Measurements from ENCODE around the gene FBXO31. TPM values are rescaled to one million over a fixed set of nuclear protein-coding genes. Genes with fewer than 3 reads are reported as not detected.

Gene FBXO31, protein sequence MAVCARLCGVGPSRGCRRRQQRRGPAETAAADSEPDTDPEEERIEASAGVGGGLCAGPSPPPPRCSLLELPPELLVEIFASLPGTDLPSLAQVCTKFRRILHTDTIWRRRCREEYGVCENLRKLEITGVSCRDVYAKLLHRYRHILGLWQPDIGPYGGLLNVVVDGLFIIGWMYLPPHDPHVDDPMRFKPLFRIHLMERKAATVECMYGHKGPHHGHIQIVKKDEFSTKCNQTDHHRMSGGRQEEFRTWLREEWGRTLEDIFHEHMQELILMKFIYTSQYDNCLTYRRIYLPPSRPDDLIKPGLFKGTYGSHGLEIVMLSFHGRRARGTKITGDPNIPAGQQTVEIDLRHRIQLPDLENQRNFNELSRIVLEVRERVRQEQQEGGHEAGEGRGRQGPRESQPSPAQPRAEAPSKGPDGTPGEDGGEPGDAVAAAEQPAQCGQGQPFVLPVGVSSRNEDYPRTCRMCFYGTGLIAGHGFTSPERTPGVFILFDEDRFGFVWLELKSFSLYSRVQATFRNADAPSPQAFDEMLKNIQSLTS
- 35.1 and 74.9 TPM in 2 replicates for total RNA-seq

DNA sequence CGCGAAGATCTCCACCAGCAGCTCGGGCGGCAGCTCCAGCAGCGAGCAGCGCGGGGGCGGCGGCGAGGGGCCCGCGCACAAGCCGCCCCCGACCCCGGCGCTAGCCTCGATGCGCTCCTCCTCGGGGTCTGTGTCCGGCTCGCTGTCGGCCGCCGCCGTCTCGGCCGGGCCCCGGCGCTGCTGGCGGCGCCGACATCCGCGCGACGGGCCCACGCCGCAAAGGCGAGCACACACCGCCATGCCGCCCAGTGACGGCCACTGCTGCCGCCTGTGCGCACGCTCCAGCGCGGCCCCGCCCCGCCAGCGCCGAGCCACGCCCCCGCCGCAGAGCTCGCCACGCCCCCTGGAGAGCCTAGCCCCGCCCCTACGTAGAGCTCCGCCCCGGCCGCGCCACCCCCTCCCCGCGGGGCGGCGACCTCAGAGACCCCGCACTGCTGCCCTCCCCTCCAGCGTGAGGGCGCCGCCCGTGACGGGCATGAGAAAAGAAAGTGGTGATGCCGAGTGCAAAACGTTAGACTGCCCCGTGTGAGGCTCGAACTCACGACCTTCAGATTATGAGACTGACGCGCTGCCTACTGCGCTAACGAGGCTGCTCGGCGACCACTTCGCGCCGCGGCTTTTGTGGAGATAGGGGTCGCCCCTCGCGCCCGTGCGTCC, at the start of gene FBXO31:
TSS of gene FBXO31 (minus strand) at position 272 of the 657 bp plus-strand sequence. CDS start at position 240, 32 bp downstream.

GRCh38 chr16:87391950-87392820, 8.6 kb upstream of the FBXO31 start, which contains the start of gene MAP1LC3B:
TSS of gene MAP1LC3B (plus strand) at chr16:87392336. CDS start at chr16:87392428, 92 bp downstream.

GRCh38 chr16:87316923-87317749, 66.4 kb downstream of the FBXO31 start, which contains the start of gene C16orf95:
TSS of gene C16orf95 (minus strand) at chr16:87317392. CDS start at chr16:87317242, 150 bp downstream.

Other genes starting within 250 kb of the FBXO31 start
- 3.9 and 4.6 TPM in 2 replicates for gene C16orf95, start 66.4 kb downstream of the FBXO31 start, total RNA-seq
- 40.9 and 44.4 TPM in 2 replicates for gene MAP1LC3B, start 8.6 kb upstream of the FBXO31 start, total RNA-seq
- 17.7 and 20.4 TPM in 2 replicates for gene ZCCHC14, start 109.2 kb upstream of the FBXO31 start, total RNA-seq
- not detected in 2 replicates for gene JPH3, start 218.7 kb upstream of the FBXO31 start, total RNA-seq

Measured in smooth muscle cell of trachea (primary cell).